K562 (cell line): Measurements from ENCODE around the gene HP1BP3. TPM values are rescaled to one million over a fixed set of nuclear protein-coding genes. Genes with fewer than 3 reads are reported as not detected.

Experiments
- ATAC-seq: fragments of 200-7000 bp; cut with Tn5 transposase; 3 replicates; pipeline ENCODE4 v1.9.1; 2020; ENCODE audit warnings: moderate library complexity
- BruUV-seq: library from RNA; stranded (reverse); fragments of 400-500 nt; replicated peaks from 2 replicates; lab custom pipeline; 2021; lab: Mats Ljungman, UMichigan
- CTCF ChIA-PET: fragments of 300-600 bp; formaldehyde crosslinking; extraction: SDS; loops from one replicate; lab custom pipeline; 2021; ENCODE audit warnings: low intra/inter-chr PET ratio; lab: Yijun Ruan, JAX
- POLR2A ChIA-PET: fragments of 300-600, 350-650 bp; sonication (Branson Sonifier 250); formaldehyde crosslinking; extraction: SDS; loops from one replicate; lab custom pipeline; 2021; ENCODE audit warnings: antibody characterized with exemption, inconsistent platforms; lab: Yijun Ruan, JAX
- DNase-seq, 4 experiments: peaks; one replicate each; pipeline versions ENCODE4 v3.0.0 to v3.0.0-alpha.2; 2011 to 2018; ENCODE audit warnings: low spot score in 3 of 4, mixed read lengths in 3 of 4; ENCODE audit errors: extremely low read depth in 1 of 4
- FAIRE-seq: peaks from 2 replicates; lab custom pipeline; 2011; peaks lifted over from hg19 to GRCh38; lab: Jason Lieb, UNC
- H2AFZ ChIP-seq: 2 replicates; pipeline ENCODE4 v1.6.0; 2011; ENCODE audit warnings: low read depth, low read length, control low read depth, inconsistent platforms
- H3K27ac ChIP-seq: fragments of 200-600 bp; 3 replicates; pipeline ENCODE4 v1.8.0; 2011; ENCODE audit warnings: low read depth, mild to moderate bottlenecking, control low read depth, inconsistent platforms, low read length, moderate library complexity, mixed read lengths; ENCODE audit errors: extremely low read depth
- H3K27me3 ChIP-seq, 2 experiments: fragments of 300-600 bp in 1 of 2; 2 replicates in 1 of 2; 3 replicates in 1 of 2; pipeline versions ENCODE4 v1.6.0 to v1.8.0; 2011; ENCODE audit warnings: inconsistent platforms in 2 of 2, low read length in 2 of 2, mild to moderate bottlenecking in 1 of 2, mixed read lengths in 1 of 2, moderate library complexity in 1 of 2; ENCODE audit not compliant: control insufficient read depth in 2 of 2, insufficient read depth in 2 of 2
- H3K36me3 ChIP-seq: fragments of 300-600 bp; 3 replicates; pipeline ENCODE4 v1.8.0; 2011; ENCODE audit warnings: mild to moderate bottlenecking, low read length, inconsistent platforms; ENCODE audit not compliant: control insufficient read depth, insufficient read depth
- H3K4me1 ChIP-seq, 2 experiments: fragments of 200-600 bp in 1 of 2; replicated peaks in 1 of 2; 2 replicates in 1 of 2; 3 replicates in 1 of 2; pipeline versions ENCODE4 v1.5.1 to v1.8.0; 2011; ENCODE audit warnings: inconsistent platforms in 2 of 2, low read length in 2 of 2, mild to moderate bottlenecking in 1 of 2, mixed read lengths in 1 of 2, moderate library complexity in 1 of 2; ENCODE audit not compliant: control insufficient read depth in 2 of 2, insufficient read depth in 2 of 2
- H3K4me2 ChIP-seq: 2 replicates; pipeline ENCODE4 v1.6.1; 2011; ENCODE audit warnings: low read length, control low read depth, inconsistent platforms, mixed read lengths; ENCODE audit not compliant: insufficient read depth
- H3K4me3 ChIP-seq: fragments of 200-600 bp; sonication (generic), shearing (Covaris generic); 2 replicates; pipeline ENCODE4 v1.5.1; 2016; ENCODE audit warnings: control low read depth, inconsistent platforms
- H3K79me2 ChIP-seq: fragments of 200-600 bp; 3 replicates; pipeline ENCODE4 v1.8.0; 2011; ENCODE audit warnings: low read length, inconsistent platforms; ENCODE audit not compliant: control insufficient read depth, insufficient read depth
- H3K9ac ChIP-seq, 2 experiments: 2 replicates each; pipeline versions ENCODE4 v1.6.0 to v1.6.1; 2011; ENCODE audit warnings: low read depth in 2 of 2, low read length in 2 of 2, control low read depth in 1 of 2, inconsistent platforms in 1 of 2, mild to moderate bottlenecking in 1 of 2, mixed read lengths in 1 of 2; ENCODE audit not compliant: insufficient read depth in 1 of 2
- H3K9me1 ChIP-seq: one replicate; pipeline ENCODE4 v1.6.0; 2011; ENCODE audit warnings: inconsistent platforms, mild to moderate bottlenecking, low read length, moderate library complexity; ENCODE audit not compliant: control insufficient read depth, insufficient read depth
- H3K9me3 ChIP-seq: replicated peaks from 2 replicates; pipeline ENCODE4 v1.5.1; 2011; ENCODE audit warnings: low read depth, low read length, inconsistent platforms; ENCODE audit not compliant: control insufficient read depth, insufficient read depth
- H4K20me1 ChIP-seq: replicated peaks from 2 replicates; pipeline ENCODE4 v1.6.1; 2011; ENCODE audit warnings: low read length, inconsistent platforms, mixed read lengths; ENCODE audit not compliant: control insufficient read depth, insufficient read depth
- YY1 ChIP-seq, 3 experiments: IDR thresholded peaks; 2 replicates each; pipeline ENCODE4 v1.6.1; 2011; ENCODE audit warnings: low read length in 2 of 3, mild to moderate bottlenecking in 2 of 3, moderate library complexity in 2 of 3, borderline replicate concordance in 1 of 3, control low read depth in 1 of 3, low read depth in 1 of 3; ENCODE audit not compliant: insufficient read depth in 3 of 3, insufficient replicate concordance in 2 of 3, control insufficient read depth in 1 of 3, insufficient read length in 1 of 3; ENCODE audit errors: extremely low read depth in 1 of 3
- ZBTB7A ChIP-seq: IDR thresholded peaks from 2 replicates; pipeline ENCODE4 v1.6.1; 2011; ENCODE audit warnings: low read depth, mild to moderate bottlenecking, low read length, moderate library complexity, borderline replicate concordance; ENCODE audit not compliant: control insufficient read depth
- ZNF511 ChIP-seq: sonication (generic); formaldehyde crosslinking; IDR thresholded peaks from 2 replicates; pipeline ENCODE4 v1.8.0; 2022; ENCODE audit warnings: mild to moderate bottlenecking, missing genetic modification reagents
- WGBS: fragments of 100-300 bp; shearing (Covaris generic); methylation state at CpG from one replicate; pipeline ENCODE4 v1.1.6; 2016; ENCODE audit warnings: low coverage, mixed read lengths; ENCODE audit not compliant: insufficient coverage; ENCODE audit errors: missing lambda C conversion rate; 5-methylcytosine and 5-hydroxymethylcytosine counted together
- in situ Hi-C: fragments of 300-500 bp; cut with MboI; formaldehyde crosslinking; loops from 4 replicates; pipeline ENCODE4 v1.15.0; 2018; ENCODE audit warnings: inconsistent platforms, mixed read lengths
- intact Hi-C: fragments of 100-400 bp; cut with micrococcal nuclease; formaldehyde crosslinking; loops from 2 replicates; pipeline ENCODE4 v1.14.2; 2022
- polyA plus RNA-seq, 8 experiments: library from polyadenylated mRNA; depleted of rRNA in 4 of 8; stranded (reverse) in 5 of 8; unstranded in 3 of 8; fragments of >200 nt; fragmentation: Nextera tagmentation in 2 of 8; fragmentation: Illumina TruSeq in 1 of 8; extraction: Ambion mirVana in 2 of 8; extraction: Trizol in 1 of 8; gene quantifications; 2 replicates each; pipeline versions ENCODE4 v1.2.1 to v1.2.3, GENCODE V29; 2011 to 2014; ENCODE audit warnings: inconsistent platforms in 1 of 8, missing spikeins in 1 of 8
- total RNA-seq, 7 experiments: library from RNA; depleted of rRNA in 6 of 7; stranded (reverse); fragments of >200 nt in 6 of 7; fragmentation: Illumina TruSeq in 2 of 7; extraction: Trizol in 2 of 7; gene quantifications; 2 replicates each; pipeline versions ENCODE4 v1.2.1 to v1.2.3, GENCODE V29; 2011 to 2021; ENCODE audit warnings: low replicate concordance in 1 of 7

HP1BP3 gene
- total and polyA plus RNA-seq, 9 of the 15 experiments (the other 6 are each of a cell fraction or from before 2014, with no cell fraction given): 57.3 to 513 (median 240) TPM

- TF ChIP-seq ZNF511 (CRISPR knock-in tag) (no peak), ZBTB7A (no peak)
Measured at GRCh38 chr1:20829946-20830345, 42.8 kb upstream of the HP1BP3 start (continued).

- ChIA-PET POLR2A (interaction anchor here (0.5 to 1.8 kb wide), 5 partner anchors 8 to 619 kb away, joined by 3 to 5 read pairs (median 3); no protein-coding TSS in a partner anchor), CTCF (no interaction called here)
- FAIRE-seq: no peak
- Histone ChIP-seq H3K4me2 (no peak overlapping the region), H3K9me3 (no peaks in the 10 kb centered on the region), H2AFZ (no peak overlapping the region), H3K79me2 (no peaks in the 10 kb centered on the region), H3K4me1 (no peaks in the 10 kb centered on the region), H3K9ac (no peak overlapping the region), H3K27me3 (no peaks in the 10 kb centered on the region), H3K27ac (no peak overlapping the region), H3K36me3 (peaks cover 16% of the 10 kb centered on the region; the same call in 2 of the 3 replicates), H4K20me1 (no peaks in the 10 kb centered on the region), H3K4me3 (no peak overlapping the region), H3K9me1 (no peaks in the 10 kb centered on the region)
- in situ Hi-C loops: no loop called here
- ATAC-seq: no peak
- no peak for DNase-seq
- WGBS: 96% methylated on average over 1 of the region's 1 CpG
- no TSS peak for BruUV-seq
- TF ChIP-seq YY1 (IDR thresholded peaks at IDR 0.05; ENCODE audit: borderline replicate concordance in 1 of 3, control insufficient read depth in 1 of 3, extremely low read depth in 1 of 3, insufficient read depth in 3 of 3, insufficient read length in 1 of 3, insufficient replicate concordance in 2 of 3, low read depth in 1 of 3, low read length in 2 of 3): no peak
- intact Hi-C loops: no loop called here
Measured at GRCh38 chr1:20829531-20829930, 42.4 kb upstream of the HP1BP3 start.
